Uterus (tissue), 4 donors: ENCODE results near the gene SERPINB8. TPM values are rescaled to one million over a fixed set of nuclear protein-coding genes. Genes with fewer than 3 reads are reported as not detected.

Experiments
- DNase-seq, 2 donors: peaks; one replicate each; pipeline ENCODE4 v3.0.0-alpha.2; 2019 to 2020
- H3K27ac ChIP-seq, 2 donors: fragments of 200-600 bp; sonication (generic); 1 replicate in 1 of 2; 2 replicates in 1 of 2; pipeline ENCODE4 v1.5.1; 2016 to 2018
- H3K27me3 ChIP-seq, 2 donors: fragments of 200-600 bp; sonication (generic); one replicate each; pipeline ENCODE4 v1.5.1; 2018 to 2019; ENCODE audit warnings: control low read depth in 1 of 2
- H3K36me3 ChIP-seq, 2 donors: fragments of 200-600 bp; sonication (generic); one replicate each; pipeline ENCODE4 v1.5.1; 2019; ENCODE audit warnings: control low read depth in 1 of 2
- H3K4me1 ChIP-seq, 2 donors: fragments of 200-600 bp; sonication (generic); one replicate each; pipeline ENCODE4 v1.5.1; 2018 to 2019; ENCODE audit warnings: control low read depth in 1 of 2
- H3K4me3 ChIP-seq, 2 donors: fragments of 200-600 bp; sonication (generic); 1 replicate in 1 of 2; 2 replicates in 1 of 2; pipeline ENCODE4 v1.5.1; 2018 to 2019; ENCODE audit warnings: mild to moderate bottlenecking in 1 of 2
- H3K9me3 ChIP-seq, 2 donors: fragments of 200-600 bp; sonication (generic); one replicate each; pipeline ENCODE4 v1.5.1; 2019; ENCODE audit warnings: control low read depth in 1 of 2
- CTCF ChIP-seq, 4 experiments: fragments of 200-600 bp in 2 of 4; fragments of 450-650 bp in 2 of 4; sonication (generic) in 2 of 4; IDR thresholded peaks; one replicate each; pipeline ENCODE4 v1.5.1; 2016 to 2019; ENCODE audit warnings: antibody characterized with exemption in 4 of 4, mild to moderate bottlenecking in 2 of 4, moderate library complexity in 1 of 4
- POLR2A ChIP-seq, 2 donors: fragments of 450-650 bp; IDR thresholded peaks; one replicate each; pipeline ENCODE4 v1.6.1; 2016; ENCODE audit warnings: antibody characterized with exemption in 2 of 2, mild to moderate bottlenecking in 1 of 2, moderate library complexity in 1 of 2
- intact Hi-C: fragments of 100-400 bp; cut with DNase I; formaldehyde crosslinking; loops from one replicate; pipeline ENCODE4 v1.15.1; 2023; ENCODE audit warnings: low total_unique reads
- total RNA-seq, 4 donors: library from RNA; depleted of rRNA in 3 of 4; stranded (reverse); fragments of >200 nt in 3 of 4; gene quantifications; one replicate each; pipeline versions ENCODE4 v1.1.0 to v1.2.4, GENCODE V29; 2014 to 2023
- donor health status: DM: yes; HTN: yes; CAD: no.

SERPINB8 gene
- total RNA-seq, 4 donors from 2014 or later: 2.3 to 15.0 (median 7.0) TPM

GRCh38 chr18:63947051-63947790, 22.7 kb upstream of the SERPINB8 start:
- Histone ChIP-seq H3K36me3 (no peaks in the 10 kb centered on the region), H3K4me3 (no peak overlapping the region), H3K4me1 (no peaks in the 10 kb centered on the region), H3K27ac (no peak overlapping the region), H3K27me3 (peaks cover 0 to 21% of the 10 kb centered on the region in 2 donors), H3K9me3 (no peaks in the 10 kb centered on the region)
- intact Hi-C loops: no loop called here
- DNase-seq: no peak
- no peak for TF ChIP-seq POLR2A (IDR thresholded peaks at IDR 0.05)
- no peak for TF ChIP-seq CTCF (IDR thresholded peaks at IDR 0.05)

DNA sequence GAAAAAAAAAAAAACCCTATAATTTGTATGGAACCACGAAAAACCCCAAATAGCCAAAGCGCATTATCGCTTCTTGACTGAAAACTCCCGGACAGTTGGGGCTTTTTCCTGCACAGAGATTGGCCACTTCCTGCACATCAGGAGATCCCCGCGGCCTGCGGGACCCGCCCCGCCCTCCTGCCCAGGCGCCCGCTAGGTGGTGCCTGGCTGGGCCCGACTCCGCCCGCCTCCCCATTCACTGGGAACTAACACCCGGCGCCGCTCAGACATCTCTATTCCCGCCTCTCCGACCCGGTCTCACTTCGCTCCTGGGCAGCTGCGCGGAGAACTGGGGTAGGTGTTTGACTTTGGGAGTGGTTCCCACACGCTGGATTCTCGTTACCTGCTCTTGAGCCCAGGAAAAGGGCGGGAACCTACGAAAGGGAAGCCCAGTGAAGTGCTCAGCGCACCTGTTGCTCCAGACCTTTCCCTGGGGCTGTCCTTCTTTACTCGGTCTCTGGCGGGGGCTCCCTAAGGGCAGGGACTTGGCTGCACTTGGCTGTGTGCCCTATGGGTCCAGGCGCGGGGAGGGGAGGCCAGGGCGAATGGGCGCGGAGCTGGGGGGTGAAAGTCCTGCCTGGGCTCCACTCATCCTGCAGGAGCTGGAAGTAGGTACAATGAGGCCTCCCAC, 20.7 kb upstream of the SERPINB8 start, which contains the start of gene HMSD:
TSS of gene HMSD (plus strand) at position 234 of the 670 bp plus-strand sequence. CDS start 4,155 bp downstream, outside the sequence.
- TF ChIP-seq POLR2A (IDR thresholded peaks at IDR 0.05) (no peak), CTCF (IDR thresholded peaks at IDR 0.05) (peak in 1 of 4 experiments; percentile 44)
- peaks cover 0 to 18% of the 10 kb centered on the region in 2 donors for H3K27me3 ChIP-seq
- peak within 1 kb of the TSS in 1 of 2 donors; percentile 3 for H3K4me3 ChIP-seq
- no peaks in the 10 kb centered on the region for H3K9me3 ChIP-seq
- DNase-seq: peak in 1 of 2 donors; percentile 25
- no peaks in the 10 kb centered on the region for H3K4me1 ChIP-seq
- no peak within 1 kb of the TSS for H3K27ac ChIP-seq
- no peaks in the 10 kb centered on the region for H3K36me3 ChIP-seq
- intact Hi-C loops: no loop called here

DNA sequence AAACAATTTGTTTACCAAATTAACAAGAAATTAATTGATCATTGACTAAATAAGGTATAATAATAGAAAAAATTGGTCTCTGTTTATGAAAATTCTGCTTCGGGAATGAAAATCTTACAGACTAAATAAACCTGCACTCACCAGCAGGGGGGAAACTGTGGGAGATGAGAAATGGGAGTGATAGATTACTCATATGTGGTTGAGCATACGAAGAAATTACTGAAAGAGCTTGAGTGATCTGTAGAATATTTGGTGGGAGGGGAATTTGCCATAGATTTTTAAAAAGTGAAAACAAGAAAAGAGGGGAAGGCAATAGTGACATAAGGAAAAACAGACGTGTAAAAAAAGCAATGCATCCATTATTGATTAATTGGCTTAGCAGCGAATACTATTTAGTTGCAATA, 18.6 kb upstream of the SERPINB8 start:
- H3K36me3 ChIP-seq: no peaks in the 10 kb centered on the region
- H3K4me1 ChIP-seq: no peaks in the 10 kb centered on the region
- TF ChIP-seq POLR2A (IDR thresholded peaks at IDR 0.05) (no peak), CTCF (IDR thresholded peaks at IDR 0.05) (no peak)
- no peak for DNase-seq
- no peak overlapping the region for H3K4me3 ChIP-seq
- intact Hi-C loops: no loop called here
- H3K27me3 ChIP-seq: peaks cover 0 to 23% of the 10 kb centered on the region in 2 donors
- no peak overlapping the region for H3K27ac ChIP-seq
- no peaks in the 10 kb centered on the region for H3K9me3 ChIP-seq

DNA sequence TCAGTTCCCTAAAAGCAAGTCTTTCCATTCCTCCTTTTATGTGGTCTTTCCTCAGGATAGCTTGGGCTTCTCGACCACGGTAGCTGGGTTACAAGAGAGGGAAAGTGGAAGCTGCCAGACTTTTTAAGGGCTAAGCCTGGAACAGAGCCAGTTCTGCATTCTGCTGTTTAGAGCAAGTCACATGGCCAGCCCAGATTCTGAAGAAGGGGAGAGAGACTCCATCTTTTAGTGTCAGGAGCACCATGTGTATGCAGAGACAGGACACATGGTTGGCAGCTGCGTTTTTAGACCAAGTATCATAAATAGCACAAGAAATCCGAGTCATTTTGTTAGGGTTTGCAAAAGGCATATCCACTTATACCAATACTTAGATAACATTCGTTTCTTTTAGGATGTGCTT, 16.1 kb upstream of the SERPINB8 start:
- no peak overlapping the region for H3K4me3 ChIP-seq
- DNase-seq: no peak

More for the DNA sequence above, 16.1 kb upstream of the SERPINB8 start:
- peaks cover 0 to 6% of the 10 kb centered on the region in 2 donors for H3K27me3 ChIP-seq
- H3K9me3 ChIP-seq: no peaks in the 10 kb centered on the region
- intact Hi-C loops: no loop called here
- H3K4me1 ChIP-seq: no peaks in the 10 kb centered on the region
- TF ChIP-seq CTCF (IDR thresholded peaks at IDR 0.05): no peak
- no peak overlapping the region for H3K27ac ChIP-seq
- no peaks in the 10 kb centered on the region for H3K36me3 ChIP-seq
